LHCN-M2 (cell line): ENCODE results near the gene DPCD. TPM values are rescaled to one million over a fixed set of nuclear protein-coding genes. Genes with fewer than 3 reads are reported as not detected.
"Not testable (repeated sequence)": the region's sequence is repeated elsewhere in the genome, so short reads cannot be mapped to it uniquely, and the experiment has no call there.

Experiments used
- DNase-seq: peaks from one replicate; pipeline ENCODE4 v3.0.0-alpha.2; 2012; ENCODE audit warnings: low read depth
- total RNA-seq: library from RNA; depleted of rRNA; stranded (reverse); fragments of >200 nt; gene quantifications from 2 replicates; pipeline ENCODE4 v1.2.3, GENCODE V29; 2014

Gene DPCD
- total RNA-seq, 1 experiment from 2014 or later = 50.7 TPM

DNA sequence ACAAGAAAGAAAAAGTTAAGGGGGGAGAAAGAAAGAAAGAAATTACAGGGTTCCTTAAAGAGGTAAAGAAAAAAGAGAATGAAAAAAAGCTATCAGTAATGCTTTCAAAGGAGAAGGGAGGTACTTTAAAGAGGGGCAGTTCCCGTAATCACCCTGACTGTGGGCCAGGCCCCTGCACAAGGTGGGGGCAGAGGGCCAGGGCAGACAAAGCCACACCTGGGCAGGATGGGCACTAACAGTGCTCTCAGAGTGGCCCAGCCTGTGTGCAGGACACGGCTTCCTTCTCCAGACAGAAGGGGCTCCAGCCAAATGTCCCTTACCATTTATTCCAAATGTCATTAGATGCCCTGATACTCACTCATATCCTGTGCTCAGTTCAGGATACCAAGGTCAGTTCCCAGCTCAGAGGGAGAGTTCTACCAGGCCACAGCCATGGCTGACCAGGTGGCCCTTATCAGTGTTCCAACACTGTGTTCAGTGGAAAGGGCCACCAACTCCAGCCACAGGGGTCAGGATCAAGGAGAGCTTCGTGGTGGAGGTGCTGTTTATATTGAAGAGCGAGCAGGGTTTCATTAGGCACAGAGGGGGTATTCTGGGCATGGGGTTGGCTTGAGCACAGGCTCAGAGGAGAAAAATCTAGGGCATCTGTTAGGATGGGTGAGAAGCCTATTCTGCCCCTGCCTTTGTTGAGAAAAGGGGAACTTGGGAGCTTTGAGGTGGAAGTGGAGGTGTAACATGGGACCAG lies 29.9 kb downstream of the DPCD start:
- DNase-seq = no peak

DNA sequence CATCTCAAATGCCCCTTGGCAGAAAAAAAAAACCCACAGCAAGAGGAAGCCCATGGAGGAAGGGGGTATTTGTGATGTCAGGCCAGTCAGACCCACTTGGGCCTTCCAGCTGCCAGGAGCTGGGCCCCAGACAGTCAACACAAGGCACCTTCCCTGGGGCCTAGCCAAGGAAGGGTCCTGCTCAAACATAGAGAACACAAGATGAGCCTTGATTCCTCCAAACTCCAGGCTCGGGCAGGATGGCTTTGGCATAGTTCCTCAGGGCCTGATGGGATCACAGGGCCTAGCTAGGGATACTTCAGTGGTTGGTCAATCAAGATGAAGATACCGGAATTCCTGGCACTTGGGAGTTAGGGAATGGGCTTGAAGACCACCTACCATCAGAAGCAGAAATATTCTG lies 30.8 kb downstream of the DPCD start:
- DNase-seq = no peak

DNA sequence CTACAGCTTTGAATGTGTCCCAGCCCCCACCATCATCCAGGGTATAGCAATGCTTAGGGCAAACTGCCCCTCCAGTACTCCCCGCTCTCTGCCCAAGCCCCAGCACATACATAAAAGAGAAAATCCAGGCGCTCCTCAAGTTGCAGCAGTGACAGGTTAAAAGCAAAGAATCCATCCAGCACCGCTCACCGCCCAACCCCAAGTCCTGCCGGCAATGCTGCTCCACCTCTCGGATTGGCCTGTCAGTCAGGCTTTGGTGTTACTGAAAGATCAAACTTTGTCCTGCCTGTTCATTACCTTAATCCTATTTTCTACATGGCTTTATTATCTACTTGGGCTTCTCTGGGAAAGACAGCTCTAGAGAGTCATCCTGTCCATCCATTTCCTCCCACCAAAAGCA lies 31.9 kb downstream of the DPCD start:
- no peak for DNase-seq

DNA sequence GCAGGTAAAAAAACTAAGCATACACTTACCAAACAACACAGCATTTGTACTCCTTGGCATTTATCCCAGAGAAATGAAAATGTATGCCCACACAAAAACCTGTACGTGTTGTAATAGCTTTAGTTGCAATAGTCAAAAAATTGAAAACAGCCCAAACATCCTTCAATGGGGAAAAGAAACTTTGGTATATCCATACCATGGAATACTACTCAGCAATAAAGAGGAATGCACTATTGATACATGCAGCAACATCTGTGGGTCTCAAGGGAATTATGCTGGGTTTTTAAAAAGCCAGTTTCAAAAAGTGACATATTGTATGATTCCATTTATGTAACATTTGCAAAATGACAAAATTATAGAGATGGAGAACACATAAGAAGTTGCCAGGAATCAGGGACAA lies 35.4 kb downstream of the DPCD start:
- DNase-seq = no peak

DNA sequence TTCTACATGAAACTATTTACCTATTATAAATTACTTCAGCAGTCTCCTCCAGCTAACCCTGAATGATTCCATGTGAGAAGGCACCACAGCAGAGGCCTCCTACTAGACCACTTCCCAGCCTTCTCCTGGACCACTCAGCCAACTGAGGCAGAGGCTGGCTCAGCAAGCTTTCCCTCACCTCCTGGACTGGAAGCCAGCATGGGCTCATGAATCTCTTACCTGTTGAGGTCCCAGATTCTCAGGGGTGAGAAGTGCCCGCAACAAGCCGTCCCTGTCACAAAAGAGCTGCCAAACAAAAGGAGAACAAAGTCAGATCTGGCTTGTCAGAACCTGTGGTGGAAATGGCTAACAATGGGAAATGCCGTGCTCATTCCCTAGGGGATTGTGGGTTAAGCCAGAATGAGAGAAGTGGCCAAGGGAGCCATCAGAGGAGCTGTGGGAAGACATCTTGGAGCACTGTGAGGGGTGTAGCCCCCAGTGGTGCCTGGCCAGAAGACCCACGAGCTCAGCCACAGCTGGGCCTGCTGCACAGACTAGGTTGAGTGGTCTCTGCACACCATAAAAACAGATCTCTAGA lies 36.5 kb downstream of the DPCD start:
- peak; percentile 10 for DNase-seq

GRCh38 chr10:101625821-101626412 lies 37.8 kb downstream of the DPCD start:
- peak; percentile 8 for DNase-seq

GRCh38 chr10:101629837-101630632 lies 41.9 kb downstream of the DPCD start:
- no peak for DNase-seq

DNA sequence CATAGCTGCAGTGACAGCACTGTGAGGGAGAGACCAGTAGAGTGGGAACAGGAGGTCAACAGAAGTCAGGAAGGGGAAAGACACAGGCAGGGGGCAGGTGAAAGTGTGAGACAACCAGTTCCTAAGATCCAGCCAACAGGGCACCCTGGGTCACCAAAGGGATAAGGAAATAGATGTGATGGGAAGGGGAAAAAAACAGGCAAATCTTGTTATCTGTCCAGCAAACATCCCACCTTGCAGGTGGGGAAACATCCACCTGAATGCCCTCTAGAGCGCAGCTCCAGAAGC lies 42.5 kb downstream of the DPCD start:
- DNase-seq = no peak

GRCh38 chr10:101631821-101632475 lies 43.8 kb downstream of the DPCD start:
- no peak for DNase-seq

- not testable (repeated sequence) for DNase-seq
Measured at GRCh38 chr10:101633510-101633909, 45.4 kb downstream of the DPCD start.

- no peak for DNase-seq
Measured at GRCh38 chr10:101639141-101639900, 51.2 kb downstream of the DPCD start.

DNA sequence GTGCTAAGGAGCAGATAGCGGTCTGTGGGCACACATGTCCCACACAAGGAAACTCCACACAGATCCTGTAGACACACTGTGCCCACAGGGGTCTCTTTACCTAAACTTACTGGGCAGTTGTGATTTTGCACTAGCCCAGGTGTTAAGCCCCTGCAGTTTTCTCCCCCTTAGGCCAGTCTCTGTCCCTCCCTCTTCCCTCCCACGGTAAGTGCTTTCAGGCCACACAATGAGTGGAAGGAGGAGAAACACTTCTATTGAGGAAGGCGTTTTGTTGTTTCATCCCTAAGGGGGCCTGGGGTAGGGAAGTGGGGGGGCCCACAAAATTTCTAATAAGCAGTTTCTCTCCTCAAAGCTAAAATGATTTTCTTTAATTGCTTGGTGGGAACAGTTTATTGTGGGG lies 55.4 kb downstream of the DPCD start:
- no peak for DNase-seq

- no peak for DNase-seq
Measured at GRCh38 chr10:101644002-101644401, 55.9 kb downstream of the DPCD start.

DNA sequence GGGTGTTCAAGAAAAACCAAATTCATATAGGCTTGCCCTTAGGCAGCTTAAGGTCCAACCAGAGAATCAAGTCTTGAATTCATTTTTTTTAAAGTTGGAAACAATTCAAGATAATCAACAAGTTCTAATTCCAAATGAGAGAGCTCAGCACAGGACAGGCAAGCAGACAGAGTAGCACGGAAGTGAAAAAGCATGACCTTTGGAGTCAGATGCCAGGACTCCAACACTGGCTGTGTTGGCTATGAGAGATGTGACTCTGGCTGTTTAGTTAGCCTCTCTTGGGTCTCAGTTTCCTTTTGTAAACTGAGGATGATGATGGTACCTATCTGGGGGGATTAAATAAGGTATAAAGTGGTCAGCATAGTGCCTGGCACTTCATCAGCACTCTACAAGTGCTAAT lies 57.5 kb downstream of the DPCD start:
- DNase-seq = no peak

GRCh38 chr10:101646364-101646763 lies 58.2 kb downstream of the DPCD start:
- DNase-seq = no peak

- no peak for DNase-seq
Measured at GRCh38 chr10:101647255-101647654, 59.1 kb downstream of the DPCD start.

GRCh38 chr10:101649525-101650085 lies 61.5 kb downstream of the DPCD start:
- no peak for DNase-seq

GRCh38 chr10:101650863-101651262 lies 62.7 kb downstream of the DPCD start:
- DNase-seq = no peak

- DNase-seq = no peak
Measured at GRCh38 chr10:101651336-101651735, 63.2 kb downstream of the DPCD start.

DNA sequence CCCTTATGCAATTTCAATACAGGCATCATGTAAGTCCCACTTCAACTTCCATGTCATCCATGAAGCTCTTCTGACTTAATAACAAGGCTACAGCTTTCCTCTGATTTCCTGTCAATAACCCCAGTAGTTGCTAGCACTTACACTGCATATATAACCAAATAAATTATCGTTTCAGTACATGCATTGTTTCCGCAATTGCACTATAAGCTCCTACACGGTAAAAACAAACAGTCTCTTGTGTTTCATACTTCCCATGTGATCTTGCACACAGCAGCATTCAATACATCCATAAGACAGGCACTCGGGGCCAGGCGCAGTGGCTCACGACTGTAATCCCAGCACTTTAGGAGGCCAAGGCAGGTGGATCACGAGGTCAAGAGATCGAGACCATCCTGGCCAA lies 65.4 kb downstream of the DPCD start:
- no peak for DNase-seq

DNA sequence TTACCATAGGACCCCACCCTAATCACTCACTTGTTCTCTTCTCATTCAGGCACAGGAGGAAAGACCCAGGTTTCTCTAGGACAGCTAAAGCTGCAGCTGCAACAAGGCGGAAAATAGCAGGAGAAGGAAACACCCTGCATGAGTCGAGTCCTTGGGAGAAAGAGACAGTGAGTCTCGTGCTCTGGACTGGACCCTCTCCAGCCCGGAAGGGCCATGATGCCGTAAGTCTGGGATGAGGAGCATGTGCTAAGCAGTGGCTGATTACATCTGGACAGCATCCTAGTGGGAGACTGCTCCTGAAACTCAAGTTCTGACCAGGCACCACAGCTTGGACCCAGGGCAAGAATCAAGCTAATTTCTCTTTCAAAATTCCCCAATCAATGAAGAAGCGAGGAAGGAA lies 67.4 kb downstream of the DPCD start:
- no peak for DNase-seq
